GM21786 (cell line): ENCODE data around the gene PNN.
"Not testable (repeated sequence)": the region's sequence is repeated elsewhere in the genome, so short reads cannot be mapped to it uniquely, and the experiment has no call there.

Source experiments
- ATAC-seq: cut with Tn5 transposase; IDR thresholded peaks from one replicate; pipeline ENCODE4 v1.9.1; 2021; ENCODE audit not compliant: unreplicated experiment

PNN gene

DNA sequence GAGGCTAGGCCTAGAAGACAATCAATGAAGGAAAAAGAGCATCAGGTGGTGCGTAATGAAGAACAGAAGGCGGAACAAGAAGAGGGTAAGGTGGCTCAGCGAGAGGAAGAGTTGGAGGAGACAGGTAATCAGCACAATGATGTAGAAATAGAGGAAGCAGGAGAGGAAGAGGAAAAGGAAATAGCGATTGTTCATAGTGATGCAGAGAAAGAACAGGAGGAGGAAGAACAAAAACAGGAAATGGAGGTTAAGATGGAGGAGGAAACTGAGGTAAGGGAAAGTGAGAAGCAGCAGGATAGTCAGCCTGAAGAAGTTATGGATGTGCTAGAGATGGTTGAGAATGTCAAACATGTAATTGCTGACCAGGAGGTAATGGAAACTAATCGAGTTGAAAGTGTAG lies 5.5 kb downstream of the PNN start:
- no peak for ATAC-seq

DNA sequence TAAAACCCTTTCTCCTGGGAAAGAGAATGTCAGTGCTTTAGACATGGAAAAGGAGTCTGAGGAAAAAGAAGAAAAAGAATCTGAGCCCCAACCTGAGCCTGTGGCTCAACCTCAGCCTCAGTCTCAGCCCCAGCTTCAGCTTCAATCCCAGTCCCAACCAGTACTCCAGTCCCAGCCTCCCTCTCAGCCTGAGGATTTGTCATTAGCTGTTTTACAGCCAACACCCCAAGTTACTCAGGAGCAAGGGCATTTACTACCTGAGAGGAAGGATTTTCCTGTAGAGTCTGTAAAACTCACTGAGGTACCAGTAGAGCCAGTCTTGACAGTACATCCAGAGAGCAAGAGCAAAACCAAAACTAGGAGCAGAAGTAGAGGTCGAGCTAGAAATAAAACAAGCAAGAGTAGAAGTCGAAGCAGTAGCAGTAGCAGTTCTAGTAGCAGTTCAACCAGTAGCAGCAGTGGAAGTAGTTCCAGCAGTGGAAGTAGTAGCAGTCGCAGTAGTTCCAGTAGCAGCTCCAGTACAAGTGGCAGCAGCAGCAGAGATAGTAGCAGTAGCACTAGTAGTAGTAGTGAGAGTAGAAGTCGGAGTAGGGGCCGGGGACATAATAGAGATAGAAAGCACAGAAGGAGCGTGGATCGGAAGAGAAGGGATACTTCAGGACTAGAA lies 6.1 kb downstream of the PNN start:
- no peak for ATAC-seq

DNA sequence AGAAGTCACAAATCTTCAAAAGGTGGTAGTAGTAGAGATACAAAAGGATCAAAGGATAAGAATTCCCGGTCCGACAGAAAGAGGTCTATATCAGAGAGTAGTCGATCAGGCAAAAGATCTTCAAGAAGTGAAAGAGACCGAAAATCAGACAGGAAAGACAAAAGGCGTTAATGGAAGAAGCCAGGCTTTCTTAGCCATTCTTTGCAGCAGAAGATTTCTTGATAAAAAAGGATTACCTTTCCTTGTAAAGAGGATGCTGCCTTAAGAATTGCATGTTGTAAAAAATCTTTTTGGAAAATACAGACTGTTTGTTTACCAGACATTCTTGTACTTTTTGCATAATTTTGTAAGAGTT lies 6.6 kb downstream of the PNN start:
- no peak for ATAC-seq

DNA sequence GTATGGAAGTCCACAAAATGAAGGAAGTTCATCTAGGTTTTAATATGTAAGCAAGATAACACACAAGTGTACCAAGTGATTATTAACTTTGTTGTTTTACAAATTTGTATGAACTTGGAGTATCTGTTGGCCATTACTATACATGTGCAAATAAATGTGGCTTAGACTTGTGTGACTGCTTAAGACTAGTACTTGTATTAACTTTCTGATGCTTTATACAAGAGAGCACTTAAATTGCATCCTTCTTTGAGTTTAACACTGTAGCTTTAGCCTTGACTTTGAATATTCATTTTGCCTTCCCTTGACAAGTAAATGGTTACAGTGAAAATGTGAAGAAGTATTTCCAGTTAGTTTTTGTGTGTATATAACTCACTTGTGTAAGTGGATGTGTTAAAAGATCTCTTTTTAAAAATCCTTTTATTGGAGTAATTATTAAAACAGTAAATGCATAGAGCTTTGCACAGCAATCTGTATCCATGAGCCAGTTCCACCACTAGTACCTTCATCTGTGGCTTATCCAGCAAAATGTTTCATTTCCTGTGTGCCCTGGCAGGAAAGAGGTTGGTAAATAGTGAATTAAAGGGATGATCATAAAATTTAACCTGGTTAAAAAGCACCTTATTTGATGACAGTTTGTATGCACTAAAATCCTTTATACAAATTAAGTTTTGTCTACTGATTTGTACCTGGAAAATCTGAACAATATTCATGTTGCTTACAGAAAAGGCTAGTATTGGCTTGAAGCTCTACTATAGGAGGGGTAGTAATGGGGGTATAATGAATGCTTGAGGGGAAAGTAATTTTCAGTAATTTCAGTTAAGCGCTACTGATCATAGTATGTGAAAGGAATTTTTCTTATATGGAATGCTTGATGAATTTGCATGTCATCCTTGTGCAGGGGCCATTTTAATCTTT lies 8.0 kb downstream of the PNN start:
- ATAC-seq, result no peak

DNA sequence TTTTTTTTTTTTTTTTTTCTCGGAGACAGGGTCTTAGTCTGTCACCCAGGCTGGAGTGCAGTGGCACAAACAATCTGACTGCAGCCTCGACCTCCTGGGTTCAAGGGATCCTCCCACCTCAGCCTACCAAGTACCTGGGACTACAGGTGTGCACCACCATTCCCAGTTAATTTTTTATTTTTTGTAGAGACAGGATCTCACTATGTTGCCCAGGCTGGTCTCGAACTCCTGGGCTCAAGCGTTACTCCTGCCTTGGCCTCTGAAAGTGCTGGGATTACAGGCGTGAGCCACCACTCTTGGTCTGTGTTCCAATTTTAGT lies 8.6 kb downstream of the PNN start:
- not testable (repeated sequence) for ATAC-seq

DNA sequence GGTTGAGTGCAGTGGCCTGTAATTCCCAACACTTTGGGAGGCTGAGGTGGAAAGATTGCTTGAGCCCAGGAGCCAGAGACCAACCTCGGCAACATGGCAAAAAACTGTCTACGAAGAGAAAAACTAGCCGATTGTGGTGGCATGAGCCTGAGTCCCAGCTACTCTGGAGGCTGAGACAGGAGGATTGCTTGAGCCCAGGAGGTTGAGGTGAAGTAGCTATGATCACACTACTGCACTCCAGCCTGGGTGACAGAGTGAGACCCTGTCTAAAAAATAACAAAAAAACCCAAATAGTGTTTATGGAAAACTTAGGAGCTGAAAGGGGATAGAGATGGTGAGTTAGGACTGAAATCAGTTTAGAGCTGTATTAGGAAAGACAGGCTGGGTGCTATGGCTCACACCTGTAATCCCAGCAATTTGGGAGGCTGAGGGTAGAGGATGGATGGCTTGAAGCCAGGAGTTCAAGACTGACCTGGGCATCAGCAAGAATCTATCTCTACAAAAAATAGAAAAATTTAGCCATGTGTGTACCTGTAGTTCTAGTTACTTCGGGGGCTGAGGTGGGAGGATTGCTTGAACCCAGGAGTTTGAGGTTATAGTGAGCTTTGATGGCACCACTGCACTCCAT lies 9.7 kb downstream of the PNN start:
- no peak for ATAC-seq

DNA sequence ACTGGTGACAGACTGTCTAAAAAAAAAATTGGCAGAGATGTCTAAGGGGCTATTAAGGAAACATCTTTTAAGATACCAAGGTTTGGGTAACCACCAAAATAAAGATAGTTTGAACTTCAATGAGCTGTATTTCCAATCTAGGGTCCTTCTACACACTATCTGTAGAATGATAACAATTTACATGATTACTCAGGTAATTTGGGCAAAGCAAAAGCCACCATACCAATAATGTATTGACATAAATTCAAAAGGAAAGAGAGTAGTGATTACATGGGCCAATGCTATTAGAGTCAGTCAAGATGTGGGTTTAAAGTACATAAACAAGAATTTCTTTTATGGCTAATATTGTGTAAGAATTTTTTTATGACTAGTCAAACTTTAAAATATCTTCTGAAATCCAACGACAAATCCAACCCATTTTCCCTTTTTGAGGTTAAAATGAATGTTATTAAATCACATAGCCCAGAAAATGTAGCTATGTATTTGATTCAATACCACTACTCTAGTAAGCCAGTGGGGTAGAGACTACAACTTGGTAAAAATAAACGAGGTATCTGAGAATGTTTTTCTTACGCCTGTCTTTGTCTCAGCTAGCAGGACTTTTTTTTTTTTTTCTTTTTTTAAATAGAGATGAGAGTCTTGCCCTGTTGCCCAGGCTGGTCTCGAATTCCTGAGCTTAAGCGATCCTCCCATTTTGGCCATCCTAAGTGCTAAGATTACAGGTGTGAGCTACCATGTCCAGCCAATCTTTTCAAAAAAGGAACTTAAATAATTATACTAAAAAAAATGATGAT lies 10.4 kb downstream of the PNN start:
- ATAC-seq, result no peak

DNA sequence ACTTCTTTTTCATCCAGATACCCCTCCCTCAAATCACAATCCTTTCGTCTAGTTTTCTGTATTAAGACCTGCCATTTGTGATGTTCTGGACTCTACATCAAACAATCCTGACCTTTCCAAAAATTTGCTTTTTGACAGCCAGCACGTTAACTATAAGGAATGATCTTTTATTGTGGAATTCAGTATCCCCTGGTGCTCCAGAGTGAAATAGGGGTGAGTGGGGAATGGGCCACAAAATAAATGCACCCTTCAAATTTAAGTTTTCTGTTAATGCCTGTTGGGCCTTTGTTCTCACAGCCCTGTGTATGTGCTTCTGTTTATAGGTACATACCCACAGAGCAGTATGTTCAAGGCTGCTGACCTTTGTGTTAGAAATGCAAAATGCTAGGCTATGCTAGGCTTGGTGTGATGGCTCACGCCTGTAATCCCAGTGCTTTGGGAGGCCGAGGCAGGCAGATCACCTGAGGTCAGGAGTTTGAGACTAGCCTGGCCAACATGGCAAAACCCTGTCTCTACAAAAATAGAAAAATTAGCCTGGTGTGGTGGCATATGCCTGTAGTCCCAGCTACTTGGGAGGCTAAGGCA lies 12.0 kb downstream of the PNN start:
- ATAC-seq, result no peak

DNA sequence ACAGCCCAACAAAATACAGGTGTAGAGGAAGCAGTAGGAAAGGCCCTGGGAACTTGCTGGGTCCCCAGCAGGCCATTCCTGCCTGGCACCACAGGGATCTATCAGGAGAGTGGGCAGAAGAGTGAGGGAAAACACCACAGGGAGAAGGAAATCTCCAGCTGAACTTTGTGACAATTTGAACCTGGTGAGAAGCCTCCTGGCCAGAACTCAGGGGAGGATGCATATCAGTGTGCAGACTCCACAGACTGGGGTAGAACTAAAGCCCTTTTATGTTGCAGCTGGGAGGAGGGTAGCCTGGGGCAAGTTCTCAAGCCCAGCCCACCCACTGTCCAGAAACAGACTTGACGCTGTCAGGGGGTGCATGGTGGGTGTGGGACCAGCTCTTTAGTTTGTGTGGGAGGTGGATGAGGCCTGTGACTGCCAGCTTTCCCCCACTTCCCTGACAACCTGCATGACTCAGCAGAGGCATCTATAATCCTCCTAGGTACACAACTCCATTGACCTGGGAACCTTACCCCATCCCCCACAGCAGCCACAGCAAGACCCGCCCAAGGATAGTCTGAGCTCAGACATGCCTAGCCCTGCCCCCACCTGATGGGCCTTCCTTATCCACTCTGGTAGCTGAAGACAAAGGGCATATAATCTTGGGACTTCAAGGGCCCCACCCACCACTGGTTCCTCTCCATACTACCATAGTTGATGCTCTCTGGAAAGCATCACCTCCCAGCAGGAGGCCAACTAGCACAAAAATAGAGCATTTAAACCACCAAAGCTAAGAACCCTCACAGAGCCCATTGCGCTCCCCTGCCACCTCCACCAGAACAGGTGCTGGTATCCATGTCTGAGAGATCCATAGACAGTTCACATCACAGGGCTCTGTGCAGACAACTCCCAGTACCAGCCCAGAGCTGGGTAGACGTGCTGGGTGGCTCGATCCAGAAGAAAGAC lies 28.9 kb downstream of the PNN start:
- ATAC-seq, result no peak

DNA sequence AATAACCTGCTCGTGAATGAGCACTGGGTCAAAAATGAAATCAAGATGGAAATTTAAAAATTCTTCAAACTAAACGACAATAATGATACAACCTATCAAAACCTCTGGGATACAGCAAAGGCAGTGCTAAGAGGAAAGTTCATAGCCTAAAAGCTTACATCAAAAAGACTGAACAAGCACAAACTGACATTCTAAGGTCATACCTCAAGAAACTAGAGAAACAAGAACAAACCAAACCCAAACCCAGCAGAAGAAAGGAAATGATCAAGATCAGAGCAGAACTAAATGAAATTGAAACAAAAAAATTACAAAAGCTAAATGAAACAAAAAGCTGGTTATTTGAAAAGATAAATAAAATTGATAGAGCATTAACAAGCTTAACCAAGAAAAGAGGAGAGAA lies 32.4 kb downstream of the PNN start:
- ATAC-seq, result not testable (repeated sequence)

DNA sequence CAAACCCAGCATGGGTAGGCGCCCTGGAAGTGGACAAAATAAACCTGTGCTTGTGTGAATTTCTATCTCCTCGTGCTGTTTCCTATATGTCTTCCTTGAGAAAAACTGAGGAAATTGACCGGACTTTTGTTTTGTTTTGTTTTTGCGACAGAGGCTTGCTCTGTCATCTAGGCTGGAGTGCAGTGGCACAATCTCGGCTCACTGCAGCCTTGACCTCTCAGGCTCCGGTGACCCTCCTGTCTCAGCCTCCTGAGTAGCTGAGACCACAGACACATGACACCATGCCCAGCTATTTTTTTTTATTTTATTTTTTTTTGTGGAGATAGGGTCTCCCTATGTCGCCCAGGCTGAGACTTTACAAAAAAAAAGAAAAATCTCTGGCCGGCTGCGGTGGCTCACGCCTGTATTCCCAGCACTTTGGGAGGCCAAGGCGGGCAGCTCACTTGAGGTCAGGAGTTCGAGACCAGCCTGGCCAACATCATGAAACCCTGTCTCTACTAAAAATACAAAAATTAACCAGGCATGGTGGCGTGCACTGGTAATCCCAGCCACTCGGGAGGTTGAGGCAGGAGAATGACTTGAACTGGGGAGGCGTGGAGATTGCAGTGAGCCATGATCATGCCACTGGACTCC lies 36.2 kb downstream of the PNN start:
- ATAC-seq, result no peak

DNA sequence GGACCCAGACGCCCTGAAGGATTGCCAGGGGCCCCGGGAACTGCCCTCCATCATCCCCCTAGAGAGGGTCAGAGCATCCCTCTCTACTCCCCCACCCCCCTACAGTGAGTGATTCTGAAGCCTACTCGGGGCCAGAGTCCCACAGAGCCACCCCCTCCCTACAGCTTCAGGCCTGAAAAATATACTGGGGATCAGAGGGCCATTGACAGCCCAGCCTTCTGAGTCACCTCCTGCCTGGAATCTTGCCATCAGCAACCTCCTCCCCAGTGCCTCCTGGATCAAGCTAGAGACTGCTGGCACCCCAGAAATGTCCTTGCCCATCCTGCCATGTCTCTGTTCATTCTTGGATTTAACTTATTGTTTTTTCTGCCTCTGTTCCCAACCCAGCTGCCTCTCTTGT lies 37.0 kb downstream of the PNN start:
- ATAC-seq, result no peak

DNA sequence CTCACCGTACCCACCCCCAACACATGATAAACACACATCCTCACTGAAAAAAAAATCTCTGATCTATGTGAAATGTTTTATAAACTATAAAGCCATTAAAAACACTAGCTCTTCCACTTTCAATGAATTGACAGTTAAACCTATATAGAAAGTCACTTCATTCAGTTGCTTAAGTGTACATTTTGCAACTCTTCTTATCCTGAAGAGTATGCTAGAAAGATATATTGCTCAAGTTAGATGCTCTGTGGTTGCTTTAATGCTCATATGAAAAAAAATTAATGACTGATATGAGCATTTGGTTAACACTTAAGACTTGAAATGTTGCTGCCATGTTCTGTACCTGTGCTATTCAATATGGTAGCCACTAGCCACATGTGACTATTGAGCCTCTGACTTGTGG lies 37.6 kb downstream of the PNN start:
- ATAC-seq, result no peak

DNA sequence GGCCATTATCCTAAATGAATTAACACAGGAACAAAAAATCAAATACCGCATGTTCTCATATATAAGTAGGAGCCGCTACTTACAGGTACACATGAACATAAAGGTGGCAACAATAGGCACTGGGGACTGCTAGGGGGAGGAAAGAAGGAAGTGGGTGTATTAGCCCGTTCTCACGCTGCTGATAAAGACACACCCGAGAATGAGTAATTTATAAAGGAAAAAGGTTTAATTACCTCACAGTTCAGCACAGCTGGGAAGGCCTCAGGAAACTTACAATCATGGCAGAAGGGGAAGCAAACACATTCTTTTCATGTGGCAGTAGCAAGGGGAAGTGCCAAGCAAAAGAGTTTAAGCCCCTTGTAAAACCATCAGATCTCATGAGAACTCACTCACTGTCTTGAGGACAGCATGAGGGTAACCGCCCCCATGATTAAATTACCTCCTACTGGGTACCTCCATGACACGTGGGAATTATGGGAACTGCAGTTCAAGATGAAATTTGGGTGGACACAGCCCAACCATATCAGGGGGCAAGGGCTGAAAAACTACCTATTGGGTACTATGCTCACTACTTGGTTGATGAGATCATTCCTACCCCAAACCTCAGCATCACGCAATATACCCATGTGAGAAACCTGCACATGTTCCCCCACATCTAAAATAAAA lies 42.3 kb downstream of the PNN start:
- no peak for ATAC-seq

DNA sequence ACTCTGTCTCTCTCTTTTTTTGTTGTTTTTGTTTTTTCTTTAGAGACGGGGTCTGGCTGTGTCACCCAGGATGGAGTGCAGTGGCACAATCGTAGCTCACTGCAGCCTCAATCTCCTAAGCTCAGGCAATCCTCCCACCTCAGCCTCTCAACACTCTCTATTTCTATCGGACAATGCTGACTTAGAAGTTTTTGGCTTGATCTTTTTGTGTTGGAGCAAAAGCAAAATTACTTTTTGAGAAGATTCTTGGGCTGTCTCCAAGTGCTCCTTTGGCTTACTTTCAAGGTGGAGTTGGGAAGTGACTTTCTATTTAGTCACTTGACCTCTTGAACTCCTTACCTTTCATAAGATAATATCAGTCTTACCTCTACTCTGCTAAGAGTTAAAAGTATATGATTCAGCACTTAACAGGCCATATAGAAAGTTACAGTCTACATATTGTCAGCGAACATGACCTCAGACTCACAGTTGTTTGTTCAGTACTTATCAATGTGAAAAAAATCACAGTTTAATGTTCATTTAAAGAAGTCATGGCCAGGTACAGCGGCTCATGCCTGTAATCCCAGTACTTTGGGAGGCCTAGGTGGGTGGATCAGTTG lies 43.2 kb downstream of the PNN start:
- ATAC-seq, result no peak

DNA sequence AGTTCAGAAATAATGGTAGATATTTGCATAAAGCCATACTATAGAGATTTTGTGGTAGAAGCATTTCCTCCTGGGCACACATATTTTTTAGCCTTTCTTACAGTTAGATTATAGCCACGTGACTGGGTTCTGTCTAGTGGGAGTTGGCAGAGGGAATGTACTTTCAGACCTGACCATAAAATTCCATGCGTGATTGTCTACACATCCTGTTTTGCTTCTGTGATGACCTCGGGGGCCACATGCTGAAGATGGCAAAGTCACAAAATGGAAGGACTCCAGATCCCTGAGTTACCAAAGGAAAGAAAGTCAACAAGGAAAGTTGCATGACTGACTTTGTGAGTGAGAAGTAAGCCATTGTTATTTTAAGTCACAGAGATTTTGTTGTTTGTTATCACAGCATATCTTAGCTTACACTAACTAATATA lies 44.0 kb downstream of the PNN start:
- no peak for ATAC-seq

DNA sequence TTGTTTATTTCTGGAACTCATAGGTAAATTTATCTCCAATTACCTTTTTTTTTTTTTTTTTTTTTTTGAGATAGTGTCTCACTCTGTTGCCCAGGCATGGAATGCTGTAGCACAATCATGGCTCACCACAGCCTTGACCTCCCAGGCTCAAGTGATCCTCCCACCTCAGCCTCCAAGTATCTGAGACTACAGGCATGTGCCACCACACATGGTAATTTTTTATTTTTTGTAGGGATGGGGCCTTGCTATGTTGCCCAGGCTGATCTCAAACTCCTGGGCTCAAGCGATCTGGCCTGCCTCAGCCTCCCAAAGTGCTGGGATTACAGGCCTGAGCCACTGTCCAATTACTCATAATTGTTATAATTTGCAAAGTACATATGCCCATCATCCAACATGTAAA lies 45.4 kb downstream of the PNN start:
- ATAC-seq, result not testable (repeated sequence)

DNA sequence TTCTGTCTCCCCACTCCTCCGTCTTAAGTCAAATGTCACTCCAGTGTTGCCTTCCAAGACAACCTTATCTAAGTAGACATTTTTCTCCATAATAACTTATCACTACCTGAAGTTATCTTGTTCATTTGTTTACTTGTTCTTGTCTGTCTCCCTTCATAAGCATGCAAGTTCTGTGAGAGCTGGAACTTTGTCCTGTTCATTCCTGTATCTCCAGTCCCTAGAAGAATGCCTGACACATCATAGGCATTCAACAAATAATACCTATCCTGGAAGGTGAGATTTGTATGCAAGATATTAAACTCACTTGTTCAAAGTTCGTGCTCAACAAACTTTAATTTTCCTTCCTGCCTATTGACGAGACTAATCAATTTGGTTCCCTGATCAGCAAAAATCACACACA lies 53.0 kb downstream of the PNN start:
- ATAC-seq, result no peak
